Measurements from ENCODE around the gene GPR157. TPM values are rescaled to one million over a fixed set of nuclear protein-coding genes. Genes with fewer than 3 reads are reported as not detected.

Gene GPR157, protein sequence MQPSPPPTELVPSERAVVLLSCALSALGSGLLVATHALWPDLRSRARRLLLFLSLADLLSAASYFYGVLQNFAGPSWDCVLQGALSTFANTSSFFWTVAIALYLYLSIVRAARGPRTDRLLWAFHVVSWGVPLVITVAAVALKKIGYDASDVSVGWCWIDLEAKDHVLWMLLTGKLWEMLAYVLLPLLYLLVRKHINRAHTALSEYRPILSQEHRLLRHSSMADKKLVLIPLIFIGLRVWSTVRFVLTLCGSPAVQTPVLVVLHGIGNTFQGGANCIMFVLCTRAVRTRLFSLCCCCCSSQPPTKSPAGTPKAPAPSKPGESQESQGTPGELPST
- 6.8 TPM for polyA plus RNA-seq (2012; ENCODE audit: low read depth, missing spikeins)

DNA sequence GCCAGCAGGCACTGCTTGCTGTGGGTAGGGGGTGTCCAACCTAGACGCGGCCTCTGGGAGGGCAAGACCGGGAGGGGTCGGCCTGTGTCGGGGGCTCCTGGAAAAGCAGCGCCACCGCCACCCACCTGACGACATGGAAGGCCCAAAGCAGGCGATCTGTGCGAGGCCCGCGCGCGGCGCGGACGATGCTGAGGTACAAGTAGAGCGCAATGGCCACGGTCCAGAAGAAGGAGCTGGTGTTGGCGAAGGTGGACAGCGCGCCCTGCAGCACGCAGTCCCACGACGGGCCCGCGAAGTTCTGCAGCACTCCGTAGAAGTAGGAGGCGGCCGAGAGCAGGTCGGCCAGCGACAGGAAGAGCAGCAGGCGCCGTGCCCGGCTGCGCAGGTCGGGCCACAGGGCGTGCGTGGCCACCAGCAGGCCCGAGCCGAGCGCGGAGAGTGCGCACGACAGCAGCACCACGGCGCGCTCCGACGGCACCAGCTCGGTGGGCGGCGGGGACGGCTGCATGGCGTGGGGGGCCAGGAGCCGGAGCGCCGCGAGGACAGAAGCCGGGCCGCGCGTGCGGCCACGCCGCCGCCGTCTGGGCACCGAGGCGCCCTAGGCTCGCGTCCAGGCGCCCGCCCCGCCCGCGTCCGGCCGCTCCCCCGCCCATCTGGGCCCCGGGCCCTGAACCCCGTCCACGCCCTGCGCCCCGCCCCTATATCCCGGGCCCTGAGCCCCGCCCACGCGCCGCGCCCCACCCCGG lies at the start of gene GPR157:
TSS of gene GPR157 (minus strand) at position 583 of the 746 bp plus-strand sequence. CDS start at position 508, 75 bp downstream.
- peak; percentile 86 for FAIRE-seq
- no peak for TF ChIP-seq POLR2A (IDR thresholded peaks at IDR 0.05; ENCODE audit: low read depth, low read length)
- no peak for TF ChIP-seq TAF1 (IDR thresholded peaks at IDR 0.05; ENCODE audit: low read depth, low read length)
- no peak for TF ChIP-seq PAX5 (IDR thresholded peaks at IDR 0.05; ENCODE audit: insufficient read depth, low read length, severe bottlenecking)
- TF ChIP-seq POU2F2 (IDR thresholded peaks at IDR 0.05; ENCODE audit: low read depth, low read length) = no peak
- no peak for TF ChIP-seq SPI1 (IDR thresholded peaks at IDR 0.05; ENCODE audit: low read depth, low read length)
- TF ChIP-seq POLR2AphosphoS5 (IDR thresholded peaks at IDR 0.05; ENCODE audit: low read depth, low read length) = no peak
- peak; percentile 91 for DNase-seq (ENCODE audit: insufficient read length, low spot score)

DNA sequence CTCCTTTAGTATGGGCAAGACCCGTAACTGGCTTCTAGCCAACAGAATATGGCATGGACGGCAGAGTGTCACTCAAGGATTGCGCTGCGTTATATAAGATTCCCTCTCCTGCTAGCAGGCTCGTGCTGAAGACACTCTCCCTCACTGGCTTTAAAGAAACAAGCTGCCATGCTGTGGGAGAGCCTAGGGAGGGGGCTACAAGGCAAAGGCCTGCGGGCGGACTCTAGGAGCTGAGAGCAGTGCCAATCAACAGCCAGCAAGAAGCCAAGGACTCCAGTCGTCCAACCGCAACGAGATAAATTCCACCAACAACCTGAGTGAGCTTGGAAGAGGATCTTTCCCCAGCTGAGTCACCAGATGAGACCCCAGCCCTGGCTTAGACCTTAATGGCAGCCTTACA lies 45.9 kb upstream of the GPR157 start:
- no peak for DNase-seq (ENCODE audit: insufficient read length, low spot score)
- FAIRE-seq = no peak
- TF ChIP-seq POU2F2 (IDR thresholded peaks at IDR 0.05; ENCODE audit: low read depth, low read length) = no peak
- TF ChIP-seq POLR2A (IDR thresholded peaks at IDR 0.05; ENCODE audit: low read depth, low read length) = no peak
- no peak for TF ChIP-seq TAF1 (IDR thresholded peaks at IDR 0.05; ENCODE audit: low read depth, low read length)
- TF ChIP-seq PAX5 (IDR thresholded peaks at IDR 0.05; ENCODE audit: insufficient read depth, low read length, severe bottlenecking) = no peak
- TF ChIP-seq SPI1 (IDR thresholded peaks at IDR 0.05; ENCODE audit: low read depth, low read length) = no peak
- no peak for TF ChIP-seq POLR2AphosphoS5 (IDR thresholded peaks at IDR 0.05; ENCODE audit: low read depth, low read length)

DNA sequence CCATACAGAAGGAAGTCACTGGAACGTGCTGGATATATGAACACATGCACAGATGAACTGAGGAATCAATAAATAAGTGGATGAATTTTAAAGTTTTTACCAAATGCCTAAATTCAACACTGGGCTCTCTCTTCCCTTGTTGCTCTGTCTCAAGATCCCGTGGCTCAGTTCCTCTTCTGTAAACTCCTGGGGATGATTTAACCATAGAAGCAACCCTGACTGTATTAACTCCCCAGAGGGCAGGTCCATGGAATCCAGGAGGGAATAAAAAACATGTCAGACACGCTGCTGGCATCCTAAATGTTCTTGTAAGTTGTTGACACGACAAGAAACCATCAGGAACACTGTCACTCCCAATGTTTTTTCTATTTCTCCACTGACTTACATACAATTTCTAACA lies 45.3 kb upstream of the GPR157 start:
- no peak for TF ChIP-seq POU2F2 (IDR thresholded peaks at IDR 0.05; ENCODE audit: low read depth, low read length)
- TF ChIP-seq POLR2A (IDR thresholded peaks at IDR 0.05; ENCODE audit: low read depth, low read length) = no peak
- TF ChIP-seq SPI1 (IDR thresholded peaks at IDR 0.05; ENCODE audit: low read depth, low read length) = peak; percentile 47; the same call in 1 of the 2 replicates
- TF ChIP-seq PAX5 (IDR thresholded peaks at IDR 0.05; ENCODE audit: insufficient read depth, low read length, severe bottlenecking) = no peak
- TF ChIP-seq TAF1 (IDR thresholded peaks at IDR 0.05; ENCODE audit: low read depth, low read length) = no peak
- DNase-seq (ENCODE audit: insufficient read length, low spot score) (no peak), FAIRE-seq (no peak)

DNA sequence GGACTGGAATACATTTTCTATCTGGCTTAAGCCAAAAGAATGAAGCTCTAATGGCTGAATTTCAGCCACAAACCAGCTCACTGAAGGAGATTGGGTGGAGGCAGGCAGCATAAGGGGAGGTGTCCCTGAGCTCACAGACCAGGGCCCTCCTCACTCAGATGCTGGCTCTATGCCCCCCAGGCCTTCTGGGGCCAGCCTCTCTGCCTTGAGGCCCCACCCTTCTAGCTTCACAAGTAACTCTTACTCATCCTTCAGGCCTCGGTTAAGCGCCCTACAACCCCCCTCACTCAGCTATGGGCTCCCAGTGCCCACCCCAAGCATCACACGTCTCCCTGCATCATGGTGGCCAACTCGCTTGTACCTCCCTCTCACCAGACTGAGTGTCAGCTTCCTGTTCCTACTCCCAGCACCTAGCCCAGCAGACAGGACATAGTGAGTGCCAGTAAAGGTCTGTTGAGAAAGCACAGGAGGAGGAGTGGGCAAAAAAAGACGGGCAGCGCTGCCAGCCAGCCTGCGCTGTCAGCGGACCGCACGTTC lies 40.8 kb upstream of the GPR157 start:
- FAIRE-seq = no peak
- TF ChIP-seq SPI1 (IDR thresholded peaks at IDR 0.05; ENCODE audit: low read depth, low read length) (no peak), POU2F2 (IDR thresholded peaks at IDR 0.05; ENCODE audit: low read depth, low read length) (no peak), POLR2A (IDR thresholded peaks at IDR 0.05; ENCODE audit: low read depth, low read length) (no peak), PAX5 (IDR thresholded peaks at IDR 0.05; ENCODE audit: insufficient read depth, low read length, severe bottlenecking) (no peak), POLR2AphosphoS5 (IDR thresholded peaks at IDR 0.05; ENCODE audit: low read depth, low read length) (no peak), TAF1 (IDR thresholded peaks at IDR 0.05; ENCODE audit: low read depth, low read length) (no peak)
- no peak for DNase-seq (ENCODE audit: insufficient read length, low spot score)

DNA sequence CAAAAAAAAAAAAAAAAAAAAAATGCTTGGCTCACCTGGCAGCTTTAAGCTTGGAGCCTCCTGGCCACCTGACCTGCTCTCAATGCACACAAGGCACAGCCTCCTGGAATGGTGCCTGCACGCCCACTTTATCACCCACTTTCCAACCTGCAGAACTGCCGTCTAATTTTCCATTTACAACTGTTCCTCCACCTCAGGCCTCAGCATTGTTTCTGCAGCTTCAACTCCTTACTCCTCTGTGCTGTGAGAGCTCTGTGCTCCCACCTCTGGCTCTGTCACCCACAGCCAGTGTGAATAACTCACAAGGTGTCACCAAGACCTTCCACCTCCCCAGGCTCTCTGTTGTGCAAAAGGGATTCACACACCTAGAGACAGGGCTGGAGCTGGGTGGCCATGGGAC lies 38.7 kb upstream of the GPR157 start:
- DNase-seq (ENCODE audit: insufficient read length, low spot score) (no peak), FAIRE-seq (no peak)
- TF ChIP-seq TAF1 (IDR thresholded peaks at IDR 0.05; ENCODE audit: low read depth, low read length) (no peak), POLR2AphosphoS5 (IDR thresholded peaks at IDR 0.05; ENCODE audit: low read depth, low read length) (no peak), PAX5 (IDR thresholded peaks at IDR 0.05; ENCODE audit: insufficient read depth, low read length, severe bottlenecking) (no peak), POLR2A (IDR thresholded peaks at IDR 0.05; ENCODE audit: low read depth, low read length) (no peak), SPI1 (IDR thresholded peaks at IDR 0.05; ENCODE audit: low read depth, low read length) (no peak), POU2F2 (IDR thresholded peaks at IDR 0.05; ENCODE audit: low read depth, low read length) (no peak)

DNA sequence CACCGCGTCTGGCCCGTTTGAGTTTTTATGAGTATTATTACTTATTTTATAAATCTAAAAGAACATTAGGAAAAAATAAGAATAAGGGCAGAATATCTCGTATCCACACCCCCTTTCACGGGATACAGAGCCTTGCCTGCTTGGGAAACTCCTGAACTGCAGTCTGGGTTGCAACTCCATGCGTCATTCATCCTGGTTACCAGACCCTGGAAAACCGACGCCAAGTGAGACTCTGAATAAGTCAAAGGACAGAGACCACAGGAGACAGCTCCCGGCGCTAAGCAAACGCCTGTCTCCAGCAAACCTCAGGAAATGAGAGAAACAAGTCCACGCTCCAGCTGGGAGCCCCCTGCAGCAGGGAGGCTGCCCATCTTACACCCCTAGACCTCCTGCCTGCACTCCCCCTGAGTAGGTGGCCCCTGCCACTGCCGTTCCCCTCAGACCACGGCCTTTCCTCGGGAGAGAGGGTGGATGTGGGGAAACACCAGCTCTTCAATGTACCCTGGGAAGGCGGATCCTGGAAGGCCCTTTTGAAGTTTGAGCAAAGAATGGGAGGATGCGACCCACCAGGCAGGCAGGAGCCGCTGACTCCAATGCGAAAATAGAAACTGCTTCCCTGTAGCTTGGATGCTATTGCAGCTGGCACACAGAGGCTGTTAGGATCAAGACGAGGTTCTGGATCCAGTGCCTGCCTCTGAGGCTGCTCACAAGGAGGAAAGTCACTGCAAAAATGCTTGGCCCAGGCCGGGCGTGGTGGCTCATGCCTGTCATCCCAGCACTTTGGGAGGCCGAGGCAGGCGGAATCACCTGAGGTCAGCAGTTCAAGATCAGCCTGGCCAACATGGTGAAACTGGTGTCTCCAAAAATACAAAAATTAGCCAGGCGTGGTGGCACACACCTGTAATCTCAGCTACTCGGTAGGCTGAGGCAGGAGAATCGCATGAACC lies 37.7 kb upstream of the GPR157 start:
- DNase-seq (ENCODE audit: insufficient read length, low spot score) = no peak

DNA sequence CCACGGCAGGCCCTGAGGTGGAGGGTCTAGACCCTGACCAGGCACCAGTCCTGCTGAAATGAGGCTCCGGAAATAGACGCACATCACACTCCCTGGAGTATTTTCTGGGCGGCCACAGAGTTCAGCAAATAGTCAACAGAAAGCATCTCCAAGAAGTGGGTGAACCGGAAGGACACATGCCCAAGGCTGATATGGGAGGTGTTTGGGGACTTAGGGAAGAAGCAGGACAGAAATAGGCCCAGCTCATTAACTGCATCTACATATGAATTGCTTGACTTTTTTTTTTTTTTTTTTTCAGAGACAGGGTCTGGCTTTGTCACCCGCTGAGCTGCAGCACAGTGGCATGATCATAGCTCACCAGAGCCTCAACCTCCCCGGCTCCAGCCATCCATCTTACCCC lies 36.5 kb upstream of the GPR157 start:
- no peak for FAIRE-seq
- DNase-seq (ENCODE audit: insufficient read length, low spot score) = no peak
- TF ChIP-seq POU2F2 (IDR thresholded peaks at IDR 0.05; ENCODE audit: low read depth, low read length) = no peak
- no peak for TF ChIP-seq POLR2A (IDR thresholded peaks at IDR 0.05; ENCODE audit: low read depth, low read length)
- no peak for TF ChIP-seq SPI1 (IDR thresholded peaks at IDR 0.05; ENCODE audit: low read depth, low read length)
- no peak for TF ChIP-seq TAF1 (IDR thresholded peaks at IDR 0.05; ENCODE audit: low read depth, low read length)
- TF ChIP-seq PAX5 (IDR thresholded peaks at IDR 0.05; ENCODE audit: insufficient read depth, low read length, severe bottlenecking) = no peak
- no peak for TF ChIP-seq POLR2AphosphoS5 (IDR thresholded peaks at IDR 0.05; ENCODE audit: low read depth, low read length)

More for the DNA sequence above, 37.7 kb upstream of the GPR157 start:
- FAIRE-seq = no peak
- no peak for TF ChIP-seq PAX5 (IDR thresholded peaks at IDR 0.05; ENCODE audit: insufficient read depth, low read length, severe bottlenecking)
- no peak for TF ChIP-seq TAF1 (IDR thresholded peaks at IDR 0.05; ENCODE audit: low read depth, low read length)

DNA sequence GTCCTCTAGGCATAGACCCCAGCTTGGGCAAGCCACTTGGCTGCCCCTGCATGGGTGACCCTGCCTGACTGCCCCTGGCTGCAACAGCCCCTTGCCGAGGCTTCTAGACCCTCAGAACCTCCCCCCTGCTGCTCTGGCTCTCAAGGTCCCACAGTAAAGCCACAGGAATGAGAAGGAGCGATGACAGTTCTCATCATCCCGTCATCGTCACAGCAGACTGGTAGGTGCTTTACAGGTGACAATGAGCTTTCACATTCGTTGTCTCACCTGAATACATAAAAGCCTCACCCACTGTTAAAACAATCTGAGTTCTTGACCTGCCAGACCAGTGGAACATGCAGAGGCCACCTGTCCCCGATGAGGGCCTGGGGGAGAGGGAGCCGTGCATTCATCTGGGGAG lies 36.0 kb upstream of the GPR157 start:
- DNase-seq (ENCODE audit: insufficient read length, low spot score) = no peak
- no peak for FAIRE-seq
- TF ChIP-seq POU2F2 (IDR thresholded peaks at IDR 0.05; ENCODE audit: low read depth, low read length) = no peak
- no peak for TF ChIP-seq POLR2AphosphoS5 (IDR thresholded peaks at IDR 0.05; ENCODE audit: low read depth, low read length)

DNA sequence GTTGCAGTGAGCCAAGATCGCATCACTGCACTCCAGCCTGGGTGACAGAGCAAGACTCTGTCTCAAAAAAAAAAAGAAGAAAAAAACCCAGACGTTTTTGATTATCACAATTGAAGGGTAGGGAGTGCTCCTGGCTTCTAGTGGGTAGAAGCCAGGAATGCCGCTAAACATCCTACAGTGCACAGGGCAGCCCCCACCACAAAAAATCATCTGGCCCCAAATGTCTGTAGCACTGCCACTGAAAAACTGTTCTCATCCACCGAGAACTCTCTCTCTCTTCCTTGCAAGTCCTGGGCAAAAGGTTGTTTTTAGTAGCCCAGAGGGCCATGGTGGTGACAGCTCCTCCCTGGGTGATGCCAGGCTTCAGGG lies 35.6 kb upstream of the GPR157 start:
- FAIRE-seq (no peak), DNase-seq (ENCODE audit: insufficient read length, low spot score) (no peak)

More for the DNA sequence above, 35.6 kb upstream of the GPR157 start:
- TF ChIP-seq POU2F2 (IDR thresholded peaks at IDR 0.05; ENCODE audit: low read depth, low read length) (no peak), POLR2A (IDR thresholded peaks at IDR 0.05; ENCODE audit: low read depth, low read length) (no peak), PAX5 (IDR thresholded peaks at IDR 0.05; ENCODE audit: insufficient read depth, low read length, severe bottlenecking) (no peak), TAF1 (IDR thresholded peaks at IDR 0.05; ENCODE audit: low read depth, low read length) (no peak), POLR2AphosphoS5 (IDR thresholded peaks at IDR 0.05; ENCODE audit: low read depth, low read length) (no peak), SPI1 (IDR thresholded peaks at IDR 0.05; ENCODE audit: low read depth, low read length) (no peak)
